DMS114 treated with DMSO at 0.1 percent for 48 hours (cell line): ENCODE measurements around the gene KANK4.
"Not testable (repeated sequence)": the region's sequence is repeated elsewhere in the genome, so short reads cannot be mapped to it uniquely, and the experiment has no call there.

Source experiments
- DNase-seq: peaks from one replicate; lab custom pipeline; 2025; ENCODE audit not compliant: unreplicated experiment; lab: John Stamatoyannopoulos, UW

Gene KANK4

GRCh38 chr1:62276791-62277190 lies 42.4 kb downstream of the KANK4 start:
- no peak for DNase-seq

- DNase-seq = no peak
Measured at GRCh38 chr1:62274496-62275485, 44.4 kb downstream of the KANK4 start.

- no peak for DNase-seq
Measured at GRCh38 chr1:62273953-62274352, 45.3 kb downstream of the KANK4 start.

GRCh38 chr1:62271948-62272728 lies 47.1 kb downstream of the KANK4 start:
- no peak for DNase-seq

- DNase-seq = no peak
Measured at GRCh38 chr1:62271134-62271533, 48.1 kb downstream of the KANK4 start.

- DNase-seq = no peak
Measured at GRCh38 chr1:62269851-62270495, 49.3 kb downstream of the KANK4 start.

GRCh38 chr1:62269439-62269838 lies 49.8 kb downstream of the KANK4 start:
- DNase-seq = no peak

GRCh38 chr1:62268315-62268714 lies 50.9 kb downstream of the KANK4 start:
- DNase-seq = no peak

- no peak for DNase-seq
Measured at GRCh38 chr1:62265956-62266935, 53.0 kb downstream of the KANK4 start.

GRCh38 chr1:62263814-62264353 lies 55.4 kb downstream of the KANK4 start:
- DNase-seq = no peak

GRCh38 chr1:62263006-62263813 lies 56.0 kb downstream of the KANK4 start:
- no peak for DNase-seq

- DNase-seq = no peak
Measured at GRCh38 chr1:62260688-62261087, 58.5 kb downstream of the KANK4 start.

GRCh38 chr1:62259551-62259950 lies 59.7 kb downstream of the KANK4 start:
- no peak for DNase-seq

GRCh38 chr1:62250126-62250726 lies 69.0 kb downstream of the KANK4 start:
- DNase-seq = no peak

- no peak for DNase-seq
Measured at GRCh38 chr1:62247391-62248168, 71.7 kb downstream of the KANK4 start.

GRCh38 chr1:62245201-62245600 lies 74.0 kb downstream of the KANK4 start:
- DNase-seq = no peak

- not testable (repeated sequence) for DNase-seq
Measured at GRCh38 chr1:62244380-62244779, 74.9 kb downstream of the KANK4 start.
